ENCODE results near the gene VEGFD.

DNA sequence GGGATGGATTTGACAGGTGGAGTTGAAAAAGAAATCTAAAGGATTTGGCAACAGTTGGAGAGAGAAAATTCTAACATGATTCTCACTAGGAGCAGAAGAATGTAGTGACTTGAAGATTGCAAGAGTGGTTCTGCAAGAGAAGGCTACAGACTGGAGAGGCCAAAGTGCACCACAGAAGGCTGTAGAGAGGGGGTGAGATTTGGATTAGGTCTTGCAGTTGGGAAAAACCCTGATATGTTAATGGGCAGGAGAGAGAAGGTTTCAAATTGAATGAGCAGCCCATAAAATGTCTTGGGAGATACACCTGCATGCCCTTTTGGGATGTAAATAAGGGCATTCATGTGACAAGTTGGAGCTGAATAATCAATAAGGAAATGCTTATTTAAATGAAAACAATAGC is 14.7 kb upstream of the VEGFD start:
- TF ChIP-seq CTCF (IDR thresholded peaks at IDR 0.05; ENCODE audit: low read length) (no peak), EZH2 (optimal IDR thresholded peaks at IDR 0.05; ENCODE audit: low read depth, low read length) (no peak)
